ENCODE results near the gene NEK10.

NEK10 gene

GRCh38 chr3:27127195-27127594, 242.0 kb downstream of the NEK10 start:
- Histone ChIP-seq H3K36me3 (ENCODE audit: insufficient read depth, low read length) (no peaks in the 10 kb centered on the region), H3K9ac (ENCODE audit: low read depth, low read length, poor library complexity, severe bottlenecking) (no peak overlapping the region), H3F3A (ENCODE audit: low read depth) (no peaks in the 10 kb centered on the region), H3K27me3 (ENCODE audit: insufficient read depth, low read length, poor library complexity, severe bottlenecking) (no peaks in the 10 kb centered on the region), H3K4me2 (ENCODE audit: low read depth, low read length, poor library complexity, severe bottlenecking) (no peak overlapping the region), H3K9me2 (replicated peaks; ENCODE audit: low read depth, low read length) (no peaks in the 10 kb centered on the region), H3K4me1 (ENCODE audit: insufficient read depth, low read length, poor library complexity, severe bottlenecking) (no peaks in the 10 kb centered on the region), H2AFZ (ENCODE audit: low read length) (no peak overlapping the region), H3K9me3 (ENCODE audit: insufficient read depth, low read depth, low read length) (no peaks in the 10 kb centered on the region), H4K20me1 (ENCODE audit: insufficient read depth, low read length, poor library complexity, severe bottlenecking) (no peaks in the 10 kb centered on the region), H3K4me3 (ENCODE audit: low read length, poor library complexity, severe bottlenecking) (no peak overlapping the region), H3K79me2 (ENCODE audit: insufficient read depth, low read length) (no peaks in the 10 kb centered on the region)
- TF ChIP-seq EZH2phosphoT487 (IDR thresholded peaks at IDR 0.05; ENCODE audit: borderline replicate concordance): no peak
- no peak for TF ChIP-seq CTCF (conservative IDR thresholded peaks at IDR 0.05; ENCODE audit: low read length)

GRCh38 chr3:27125821-27126501, 243.2 kb downstream of the NEK10 start:
- no peak overlapping the region for H3K4me2 ChIP-seq (ENCODE audit: low read depth, low read length, poor library complexity, severe bottlenecking)
- H3K9me3 ChIP-seq (ENCODE audit: insufficient read depth, low read depth, low read length): no peaks in the 10 kb centered on the region
- H3K9me2 ChIP-seq (replicated peaks; ENCODE audit: low read depth, low read length): no peaks in the 10 kb centered on the region
- no peak overlapping the region for H3K4me3 ChIP-seq (ENCODE audit: low read length, poor library complexity, severe bottlenecking)
- H3K9ac ChIP-seq (ENCODE audit: low read depth, low read length, poor library complexity, severe bottlenecking): no peak overlapping the region
- no peaks in the 10 kb centered on the region for H3F3A ChIP-seq (ENCODE audit: low read depth)
- no peaks in the 10 kb centered on the region for H4K20me1 ChIP-seq (ENCODE audit: insufficient read depth, low read length, poor library complexity, severe bottlenecking)
- TF ChIP-seq CTCF (conservative IDR thresholded peaks at IDR 0.05; ENCODE audit: low read length): no peak
- no peak for TF ChIP-seq EZH2phosphoT487 (IDR thresholded peaks at IDR 0.05; ENCODE audit: borderline replicate concordance)
- no peaks in the 10 kb centered on the region for H3K36me3 ChIP-seq (ENCODE audit: insufficient read depth, low read length)
- H3K79me2 ChIP-seq (ENCODE audit: insufficient read depth, low read length): no peaks in the 10 kb centered on the region
- H2AFZ ChIP-seq (ENCODE audit: low read length): no peak overlapping the region
- no peaks in the 10 kb centered on the region for H3K27me3 ChIP-seq (ENCODE audit: insufficient read depth, low read length, poor library complexity, severe bottlenecking)
- no peaks in the 10 kb centered on the region for H3K4me1 ChIP-seq (ENCODE audit: insufficient read depth, low read length, poor library complexity, severe bottlenecking)

- no peaks in the 10 kb centered on the region for H3K9me3 ChIP-seq (ENCODE audit: insufficient read depth, low read depth, low read length)
- H3K9ac ChIP-seq (ENCODE audit: low read depth, low read length, poor library complexity, severe bottlenecking): no peak overlapping the region
- no peak for TF ChIP-seq CTCF (conservative IDR thresholded peaks at IDR 0.05; ENCODE audit: low read length)
- no peak for TF ChIP-seq EZH2phosphoT487 (IDR thresholded peaks at IDR 0.05; ENCODE audit: borderline replicate concordance)
- H3F3A ChIP-seq (ENCODE audit: low read depth): no peaks in the 10 kb centered on the region
- H3K36me3 ChIP-seq (ENCODE audit: insufficient read depth, low read length): no peaks in the 10 kb centered on the region
- H3K4me1 ChIP-seq (ENCODE audit: insufficient read depth, low read length, poor library complexity, severe bottlenecking): no peaks in the 10 kb centered on the region
- H3K4me3 ChIP-seq (ENCODE audit: low read length, poor library complexity, severe bottlenecking): no peak overlapping the region
- H2AFZ ChIP-seq (ENCODE audit: low read length): no peak overlapping the region
- H3K9me2 ChIP-seq (replicated peaks; ENCODE audit: low read depth, low read length): no peaks in the 10 kb centered on the region
- no peaks in the 10 kb centered on the region for H3K27me3 ChIP-seq (ENCODE audit: insufficient read depth, low read length, poor library complexity, severe bottlenecking)
- no peak overlapping the region for H3K4me2 ChIP-seq (ENCODE audit: low read depth, low read length, poor library complexity, severe bottlenecking)
- no peaks in the 10 kb centered on the region for H3K79me2 ChIP-seq (ENCODE audit: insufficient read depth, low read length)
- no peaks in the 10 kb centered on the region for H4K20me1 ChIP-seq (ENCODE audit: insufficient read depth, low read length, poor library complexity, severe bottlenecking)
Measured at GRCh38 chr3:27119639-27120038, 249.5 kb downstream of the NEK10 start.

All from Loucy (cell line).